Esophagus muscularis mucosa (tissue), 4 donors: ENCODE results near the gene CHCHD6. TPM values are rescaled to one million over a fixed set of nuclear protein-coding genes. Genes with fewer than 3 reads are reported as not detected.

Experiments
- DNase-seq: peaks from one replicate; pipeline ENCODE4 v3.0.0-alpha.2; 2017; ENCODE audit errors: extremely low spot score
- H3K27ac ChIP-seq, 4 donors: fragments of 200-600 bp; sonication (generic); replicated peaks in 1 of 4; 1 replicate in 3 of 4; 2 replicates in 1 of 4; pipeline ENCODE4 v1.5.1; 2016 to 2019; ENCODE audit warnings: mild to moderate bottlenecking in 1 of 4
- H3K27me3 ChIP-seq, 4 donors: fragments of 200-600 bp; sonication (generic); one replicate each; pipeline versions ENCODE4 v1.5.1 to v1.6.0; 2016 to 2019
- H3K36me3 ChIP-seq, 4 donors: fragments of 200-600 bp; sonication (generic); one replicate each; pipeline ENCODE4 v1.5.1; 2016 to 2019
- H3K4me1 ChIP-seq, 4 donors: fragments of 200-600 bp; sonication (generic); one replicate each; pipeline ENCODE4 v1.5.1; 2016 to 2019
- H3K4me3 ChIP-seq, 4 donors: fragments of 200-600 bp; sonication (generic); 1 replicate in 2 of 4; 2 replicates in 2 of 4; pipeline ENCODE4 v1.5.1; 2016 to 2019; ENCODE audit warnings: mild to moderate bottlenecking in 4 of 4, moderate library complexity in 1 of 4
- H3K9me3 ChIP-seq, 4 donors: fragments of 200-600 bp; sonication (generic); 1 replicate in 3 of 4; 2 replicates in 1 of 4; pipeline ENCODE4 v1.5.1; 2016 to 2019
- CTCF ChIP-seq, 3 experiments: fragments of 200-600 bp in 2 of 3; fragments of 450-650 bp in 1 of 3; sonication (generic) in 2 of 3; IDR thresholded peaks; one replicate each; pipeline ENCODE4 v1.5.1; 2017 to 2019; ENCODE audit warnings: antibody characterized with exemption in 3 of 3, mild to moderate bottlenecking in 2 of 3, moderate library complexity in 1 of 3
- EP300 ChIP-seq: sonication (generic); formaldehyde crosslinking; IDR thresholded peaks from one replicate; pipeline ENCODE4 v1.6.1; 2017; ENCODE audit warnings: antibody characterized with exemption
- POLR2A ChIP-seq: fragments of 450-650 bp; IDR thresholded peaks from one replicate; pipeline ENCODE4 v1.6.1; 2017; ENCODE audit warnings: antibody characterized with exemption, moderate library complexity, mild to moderate bottlenecking, low read depth
- POLR2AphosphoS5 ChIP-seq, 2 donors: sonication (generic); formaldehyde crosslinking; IDR thresholded peaks; one replicate each; pipeline ENCODE4 v1.6.1; 2017; ENCODE audit warnings: antibody characterized with exemption in 2 of 2
- WGBS: methylation state at CpG from one replicate; pipeline ENCODE4 v1.1.5; 2018; 5-methylcytosine and 5-hydroxymethylcytosine counted together
- intact Hi-C: fragments of 100-400 bp; cut with DNase I; formaldehyde crosslinking; loops from one replicate; pipeline ENCODE4 v1.15.1; 2023
- total RNA-seq, 4 donors: library from RNA; depleted of rRNA; stranded (reverse); fragments of >200 nt; gene quantifications; one replicate each; pipeline versions ENCODE4 v1.1.0 to v1.2.1, GENCODE V29; 2016

Gene CHCHD6
- total RNA-seq, 4 donors from 2014 or later, result 10.3 to 13.4 (median 12.1) TPM

- 30% methylated on average over 1 of the region's 1 CpG for WGBS
- H3K4me1 ChIP-seq, result peaks cover 0 to 5% (median 0%) of the 10 kb centered on the region in 4 donors
- no peak for DNase-seq
- intact Hi-C loops, result no loop called here
- TF ChIP-seq POLR2AphosphoS5 (IDR thresholded peaks at IDR 0.05) (no peak), POLR2A (no peak), EP300 (no peak), CTCF (IDR thresholded peaks at IDR 0.05) (no peak)
- no peak overlapping the region for H3K4me3 ChIP-seq
- H3K9me3 ChIP-seq, result no peaks in the 10 kb centered on the region
- no peaks in the 10 kb centered on the region for H3K27me3 ChIP-seq
- H3K27ac ChIP-seq, result no peak overlapping the region
- no peaks in the 10 kb centered on the region for H3K36me3 ChIP-seq
These were observed 181.4 kb downstream of the CHCHD6 start for GRCh38 chr3:126885425-126885824.

GRCh38 chr3:126886217-126886616 is 182.2 kb downstream of the CHCHD6 start:
- Histone ChIP-seq H3K4me3 (no peak overlapping the region), H3K27ac (no peak overlapping the region), H3K27me3 (no peaks in the 10 kb centered on the region), H3K36me3 (no peaks in the 10 kb centered on the region), H3K4me1 (peaks cover 0 to 5% (median 0%) of the 10 kb centered on the region in 4 donors), H3K9me3 (no peaks in the 10 kb centered on the region)
- TF ChIP-seq EP300, result no peak
- WGBS, result 90% methylated on average over 5 of the region's 5 CpGs
- DNase-seq, result no peak
- intact Hi-C loops, result no loop called here

GRCh38 chr3:126887686-126888085 is 183.6 kb downstream of the CHCHD6 start:
- 93% methylated on average over 7 of the region's 7 CpGs for WGBS
- TF ChIP-seq EP300 (no peak), POLR2AphosphoS5 (IDR thresholded peaks at IDR 0.05) (no peak), POLR2A (no peak), CTCF (IDR thresholded peaks at IDR 0.05) (no peak)
- Histone ChIP-seq H3K4me3 (no peak overlapping the region), H3K36me3 (no peaks in the 10 kb centered on the region), H3K4me1 (peaks cover 0 to 5% (median 0%) of the 10 kb centered on the region in 4 donors), H3K27ac (no peak overlapping the region), H3K9me3 (no peaks in the 10 kb centered on the region), H3K27me3 (no peaks in the 10 kb centered on the region)
- no peak for DNase-seq
- intact Hi-C loops, result no loop called here

GRCh38 chr3:126888186-126888760 is 184.2 kb downstream of the CHCHD6 start:
- TF ChIP-seq POLR2AphosphoS5 (IDR thresholded peaks at IDR 0.05) (no peak), EP300 (no peak), POLR2A (no peak), CTCF (IDR thresholded peaks at IDR 0.05) (no peak)
- no peaks in the 10 kb centered on the region for H3K36me3 ChIP-seq
- DNase-seq, result no peak
- 90% methylated on average over 5 of the region's 5 CpGs for WGBS
- peaks cover 0 to 2% (median 0%) of the 10 kb centered on the region in 4 donors for H3K4me1 ChIP-seq
- intact Hi-C loops, result no loop called here
- H3K9me3 ChIP-seq, result no peaks in the 10 kb centered on the region
- H3K4me3 ChIP-seq, result no peak overlapping the region
- H3K27ac ChIP-seq, result no peak overlapping the region
- no peaks in the 10 kb centered on the region for H3K27me3 ChIP-seq

- Histone ChIP-seq H3K27me3 (no peaks in the 10 kb centered on the region), H3K36me3 (no peaks in the 10 kb centered on the region), H3K4me3 (no peak overlapping the region), H3K27ac (no peak overlapping the region), H3K9me3 (no peaks in the 10 kb centered on the region), H3K4me1 (no peaks in the 10 kb centered on the region)
- WGBS, result 96% methylated on average over 9 of the region's 15 CpGs
- DNase-seq, result no peak
- intact Hi-C loops, result no loop called here
- TF ChIP-seq CTCF (IDR thresholded peaks at IDR 0.05), result no peak
- TF ChIP-seq EP300, result no peak
- TF ChIP-seq POLR2AphosphoS5 (IDR thresholded peaks at IDR 0.05), result no peak
- no peak for TF ChIP-seq POLR2A
These were observed 185.5 kb downstream of the CHCHD6 start for GRCh38 chr3:126889276-126890201.
